SU-DHL-6 (cell line): ENCODE data around the gene PHOSPHO2.

ENCODE experiments used
- EZH2phosphoT487 ChIP-seq: fragments of 200-600 bp; sonication (generic), shearing (Covaris generic); conservative IDR thresholded peaks from 2 replicates; pipeline ENCODE4 v1.6.1; 2018; ENCODE audit warnings: mild to moderate bottlenecking, antibody characterized with exemption, low read length, moderate library complexity, mixed read lengths
- TF ChIP-seq, protein P1 (sequence below): fragments of 200-600 bp; sonication (generic); IDR thresholded peaks from one replicate; pipeline ENCODE4 v1.5.1; 2017; ENCODE audit warnings: antibody characterized with exemption, mild to moderate bottlenecking, low read length, moderate library complexity; ENCODE audit not compliant: insufficient read depth, poor library complexity, severe bottlenecking

GRCh38 chr2:169663247-169663646 is 31.0 kb upstream of the PHOSPHO2 start:
- TF ChIP-seq, protein P1, sequence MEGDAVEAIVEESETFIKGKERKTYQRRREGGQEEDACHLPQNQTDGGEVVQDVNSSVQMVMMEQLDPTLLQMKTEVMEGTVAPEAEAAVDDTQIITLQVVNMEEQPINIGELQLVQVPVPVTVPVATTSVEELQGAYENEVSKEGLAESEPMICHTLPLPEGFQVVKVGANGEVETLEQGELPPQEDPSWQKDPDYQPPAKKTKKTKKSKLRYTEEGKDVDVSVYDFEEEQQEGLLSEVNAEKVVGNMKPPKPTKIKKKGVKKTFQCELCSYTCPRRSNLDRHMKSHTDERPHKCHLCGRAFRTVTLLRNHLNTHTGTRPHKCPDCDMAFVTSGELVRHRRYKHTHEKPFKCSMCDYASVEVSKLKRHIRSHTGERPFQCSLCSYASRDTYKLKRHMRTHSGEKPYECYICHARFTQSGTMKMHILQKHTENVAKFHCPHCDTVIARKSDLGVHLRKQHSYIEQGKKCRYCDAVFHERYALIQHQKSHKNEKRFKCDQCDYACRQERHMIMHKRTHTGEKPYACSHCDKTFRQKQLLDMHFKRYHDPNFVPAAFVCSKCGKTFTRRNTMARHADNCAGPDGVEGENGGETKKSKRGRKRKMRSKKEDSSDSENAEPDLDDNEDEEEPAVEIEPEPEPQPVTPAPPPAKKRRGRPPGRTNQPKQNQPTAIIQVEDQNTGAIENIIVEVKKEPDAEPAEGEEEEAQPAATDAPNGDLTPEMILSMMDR: no peak
- TF ChIP-seq EZH2phosphoT487: no peak
